HG02678 (cell line): ENCODE measurements around the gene GPC6.

Source experiments
- ATAC-seq: cut with Tn5 transposase; IDR thresholded peaks from one replicate; pipeline ENCODE4 v1.9.1; 2021; ENCODE audit warnings: mild to moderate bottlenecking, moderate library complexity; ENCODE audit not compliant: unreplicated experiment

Gene GPC6

DNA sequence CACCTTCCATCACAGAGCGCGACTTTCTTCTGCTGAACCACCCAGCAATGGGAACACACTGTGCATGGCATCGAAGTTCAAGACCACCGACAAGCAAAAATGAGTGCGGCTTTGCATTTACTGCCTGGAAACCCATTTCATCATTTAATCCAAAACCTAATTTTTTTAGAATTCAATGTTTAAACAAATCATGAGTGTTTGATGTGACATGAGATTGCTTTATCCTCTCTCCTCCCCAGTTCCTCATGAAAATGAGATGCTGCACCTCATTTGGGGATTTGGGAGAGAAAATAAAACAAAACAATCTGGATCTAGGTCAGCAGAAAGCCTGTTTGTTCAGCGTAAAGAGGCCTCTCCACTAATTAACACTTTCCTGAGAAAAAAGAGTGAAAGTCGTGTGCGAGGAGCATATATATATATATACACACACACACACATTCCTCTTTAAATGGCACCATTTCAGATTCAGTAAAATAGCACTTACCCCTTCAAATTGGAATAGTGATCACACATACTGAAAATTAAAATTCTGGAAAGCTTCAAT lies 1126.6 kb downstream of the GPC6 start:
- no peak for ATAC-seq

DNA sequence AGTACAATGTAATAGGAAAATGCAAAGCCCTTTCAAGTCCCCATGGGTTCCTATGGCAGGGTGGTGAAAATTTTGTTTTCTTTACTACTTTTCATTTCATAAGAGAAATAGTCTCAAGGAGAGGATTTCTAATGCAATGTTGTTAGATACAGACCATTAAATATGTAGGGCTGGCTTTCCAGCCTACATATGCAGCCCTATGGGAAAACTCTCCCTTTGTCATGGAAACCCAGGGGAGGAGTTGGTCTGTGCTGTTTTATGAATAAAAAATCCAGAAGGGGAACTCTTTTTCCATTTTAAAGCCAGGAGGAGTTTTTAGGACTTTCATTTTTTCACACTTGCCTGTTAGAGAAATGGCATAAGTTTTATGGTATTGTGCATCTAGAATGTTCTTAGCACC lies 1133.3 kb downstream of the GPC6 start:
- ATAC-seq = no peak

DNA sequence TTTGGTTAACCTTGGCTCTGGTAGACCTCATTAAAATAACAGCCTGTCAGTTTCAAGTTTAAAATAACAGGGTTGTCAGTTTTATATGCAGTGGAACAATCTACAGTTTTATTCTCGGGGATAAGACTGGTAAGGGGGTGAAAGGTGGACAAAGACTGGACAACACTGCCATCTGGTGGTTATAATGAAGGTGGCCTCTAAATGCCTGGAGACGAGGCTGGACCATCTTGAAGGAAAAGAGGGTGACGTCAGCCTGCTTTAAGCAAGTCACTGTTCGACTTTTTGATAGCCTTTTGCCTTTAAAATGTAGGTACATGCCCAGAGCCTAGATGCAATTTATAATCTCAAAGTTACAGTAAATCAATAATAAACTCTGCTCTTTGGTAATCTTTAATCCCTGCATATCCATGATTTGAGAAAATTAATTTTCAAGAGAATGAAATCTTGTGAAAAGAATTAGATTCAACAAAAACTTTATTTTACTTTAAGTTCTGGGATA lies 1135.9 kb downstream of the GPC6 start:
- peak; percentile 98 for ATAC-seq

DNA sequence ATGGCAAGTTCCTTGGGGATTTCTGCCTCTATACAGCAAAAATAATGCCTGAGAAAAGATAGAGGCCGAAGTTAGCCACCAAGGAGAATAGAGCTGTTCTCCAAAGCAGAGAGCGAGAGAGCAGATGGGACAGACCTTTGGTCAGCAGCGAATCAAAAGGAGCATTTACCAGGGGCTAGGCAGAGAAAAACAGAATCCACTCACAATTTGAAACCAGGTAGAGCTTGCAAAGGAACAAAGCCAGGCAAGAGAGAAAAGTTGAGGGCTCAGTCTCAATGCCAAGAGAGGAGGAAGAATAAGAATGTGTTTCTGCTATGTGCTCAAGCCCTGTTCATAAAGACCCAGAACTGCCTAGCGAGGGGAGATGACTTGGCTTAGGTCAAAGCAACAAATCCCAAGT lies 1140.1 kb downstream of the GPC6 start:
- no peak for ATAC-seq

DNA sequence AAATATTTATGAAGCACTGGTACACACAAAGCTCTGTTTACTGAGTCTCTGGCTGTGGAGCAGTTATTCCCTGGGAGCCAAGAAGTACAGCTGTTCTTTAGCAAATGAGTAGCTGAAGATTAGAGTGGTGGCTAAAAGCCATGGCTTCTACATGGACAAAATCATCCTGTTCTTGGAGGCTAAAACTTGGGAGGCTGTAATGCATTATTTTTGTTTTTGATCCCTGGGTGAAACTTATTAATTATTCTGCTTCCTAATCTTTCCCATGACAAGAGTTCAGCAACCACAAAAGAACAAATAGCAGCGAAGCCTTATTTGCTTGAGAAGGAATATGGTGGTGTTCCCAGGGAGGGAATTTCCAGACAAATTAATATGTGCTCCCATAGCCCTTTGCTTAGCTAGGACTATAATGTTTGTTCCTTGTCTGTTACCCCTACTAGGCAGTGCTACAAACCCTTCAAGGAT lies 1143.4 kb downstream of the GPC6 start:
- no peak for ATAC-seq

DNA sequence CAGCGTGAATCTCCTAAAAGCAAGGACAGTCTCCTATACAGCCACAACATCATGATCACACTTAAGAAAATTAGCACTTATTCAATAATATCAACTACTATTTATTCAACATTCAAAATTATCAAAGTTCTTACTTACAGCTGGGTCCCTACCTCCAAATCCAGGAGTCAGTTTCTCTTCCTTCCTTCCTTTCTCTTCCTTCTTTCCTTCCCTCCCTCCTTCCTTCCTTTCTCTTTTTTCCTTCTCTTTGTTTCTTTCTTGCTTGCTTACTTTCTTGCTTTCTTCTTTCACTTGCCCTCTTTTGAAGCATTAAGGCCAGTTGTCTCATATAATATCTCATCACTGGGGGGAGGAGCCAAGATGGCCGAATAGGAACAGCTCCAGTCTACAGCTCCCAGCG lies 1145.2 kb downstream of the GPC6 start:
- ATAC-seq = no peak

DNA sequence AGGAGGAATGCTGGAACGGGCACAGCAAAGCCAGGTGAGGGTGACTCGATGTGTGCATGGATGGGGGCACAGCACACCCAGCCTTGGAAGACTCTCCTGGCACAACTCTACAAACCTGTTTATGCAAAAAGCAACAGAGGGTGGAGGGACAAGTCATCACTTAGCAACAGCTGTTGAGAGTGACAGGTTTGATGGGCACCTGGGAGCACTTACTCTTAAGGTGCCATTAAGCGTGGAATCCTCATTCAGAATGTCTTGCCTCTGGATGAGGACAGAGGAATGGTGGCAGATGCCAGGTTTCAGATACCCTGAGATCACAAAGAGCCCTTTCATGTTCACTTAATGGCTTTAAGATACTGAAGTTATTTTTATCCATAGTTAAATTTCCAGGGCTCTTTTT lies 1155.9 kb downstream of the GPC6 start:
- ATAC-seq = no peak

DNA sequence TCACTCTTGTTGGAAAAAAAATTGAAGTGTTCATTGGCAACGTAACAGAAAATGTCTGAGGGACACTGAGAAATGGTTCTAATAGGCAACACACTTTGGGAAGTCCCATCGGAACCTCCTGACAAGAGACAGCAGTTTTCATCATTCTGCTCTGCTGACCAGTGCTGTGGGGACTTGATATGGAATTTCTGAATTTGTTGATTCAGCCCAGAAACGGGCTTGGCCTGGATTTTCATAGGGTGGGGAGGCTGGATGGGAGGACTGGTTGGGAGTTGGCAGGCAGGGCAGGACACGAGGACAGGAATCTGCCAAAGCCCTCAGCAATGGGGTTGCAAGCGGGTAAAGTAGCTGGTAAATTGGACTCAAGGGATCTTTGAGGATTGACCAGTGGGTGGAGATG lies 1156.4 kb downstream of the GPC6 start:
- no peak for ATAC-seq

DNA sequence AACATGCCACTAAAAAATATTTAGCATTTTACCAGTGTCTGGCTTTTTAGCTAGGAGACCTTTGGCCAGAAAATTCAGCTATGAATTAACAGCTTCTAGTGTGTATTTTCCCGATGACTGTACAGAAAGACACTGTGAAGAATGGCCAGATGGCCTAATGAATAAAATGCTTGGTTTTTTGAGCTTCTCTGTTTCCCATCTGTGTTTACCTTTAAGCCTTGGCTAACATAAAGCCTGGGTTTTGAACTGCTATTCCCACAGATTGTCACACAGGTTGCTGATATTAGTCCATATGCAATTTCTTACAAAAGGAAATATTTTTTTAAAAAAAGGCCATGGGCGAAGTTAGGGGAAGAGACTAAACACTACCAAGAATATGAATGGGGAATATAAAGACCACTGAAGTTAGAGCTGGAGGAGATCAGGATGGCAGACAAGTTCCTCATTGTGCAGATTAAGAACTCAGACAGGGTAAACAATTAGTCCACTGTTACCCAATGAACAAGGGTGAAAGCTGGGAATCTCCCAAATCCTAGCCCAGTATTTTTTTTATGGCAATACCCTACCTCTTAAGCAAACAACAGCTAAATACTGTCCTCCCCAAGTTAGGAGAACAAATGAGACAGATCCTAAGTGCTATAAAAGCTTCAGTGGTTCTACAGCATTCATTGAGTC lies 1157.8 kb downstream of the GPC6 start:
- no peak for ATAC-seq

DNA sequence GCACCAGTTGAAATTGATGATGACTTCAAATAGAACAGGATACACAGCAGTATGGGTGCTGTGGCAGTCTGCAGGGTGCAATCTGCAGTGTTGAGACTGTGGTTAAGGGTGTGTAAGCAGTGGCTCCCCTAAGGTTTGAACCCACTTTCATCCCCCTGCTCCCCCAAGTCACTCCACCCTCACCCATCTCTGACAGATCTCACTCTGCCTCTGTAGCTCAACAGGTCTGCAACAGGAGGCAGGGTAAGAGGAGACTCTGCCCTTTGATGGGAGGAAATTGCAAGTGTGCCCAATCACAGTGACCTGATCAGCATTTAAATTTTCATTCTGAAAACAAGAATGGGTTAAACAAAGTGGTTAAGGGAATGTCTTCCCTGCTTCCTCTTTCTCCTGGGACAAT lies 1160.4 kb downstream of the GPC6 start:
- no peak for ATAC-seq

DNA sequence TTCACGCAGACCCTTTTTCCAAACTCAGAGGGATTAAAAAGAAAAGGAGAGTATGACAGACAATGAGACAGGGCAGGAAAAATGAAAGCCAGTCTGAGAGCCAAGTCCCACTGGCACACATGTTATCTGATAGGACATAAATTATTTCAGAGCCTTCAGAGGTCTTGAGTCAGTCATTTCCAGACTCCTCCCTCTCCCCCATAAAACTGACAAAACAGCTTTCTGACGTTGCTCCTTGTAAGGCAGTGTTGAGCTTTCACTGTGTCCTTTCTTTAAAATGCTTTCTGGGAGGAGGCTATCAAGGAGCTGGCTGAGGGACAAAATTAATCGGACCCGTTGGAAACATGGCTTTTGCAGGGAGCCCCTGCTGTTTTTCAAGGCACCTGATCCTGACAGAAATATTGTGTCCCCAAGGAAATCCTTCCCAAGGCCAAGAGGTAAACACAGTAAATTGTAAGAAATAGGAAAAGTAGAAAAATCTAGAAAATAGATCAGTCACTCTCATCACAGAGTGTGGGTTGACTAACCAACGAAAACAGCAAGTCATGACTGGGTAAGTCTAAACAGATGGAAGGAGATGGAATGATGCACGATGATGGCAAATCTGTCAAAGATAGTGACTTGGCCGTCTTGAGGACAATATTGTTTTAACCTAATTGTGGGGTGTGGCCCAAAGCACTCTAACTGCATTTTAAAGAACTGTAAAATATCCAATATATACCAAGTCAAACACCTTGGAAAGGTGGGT lies 1163.2 kb downstream of the GPC6 start:
- ATAC-seq = no peak

DNA sequence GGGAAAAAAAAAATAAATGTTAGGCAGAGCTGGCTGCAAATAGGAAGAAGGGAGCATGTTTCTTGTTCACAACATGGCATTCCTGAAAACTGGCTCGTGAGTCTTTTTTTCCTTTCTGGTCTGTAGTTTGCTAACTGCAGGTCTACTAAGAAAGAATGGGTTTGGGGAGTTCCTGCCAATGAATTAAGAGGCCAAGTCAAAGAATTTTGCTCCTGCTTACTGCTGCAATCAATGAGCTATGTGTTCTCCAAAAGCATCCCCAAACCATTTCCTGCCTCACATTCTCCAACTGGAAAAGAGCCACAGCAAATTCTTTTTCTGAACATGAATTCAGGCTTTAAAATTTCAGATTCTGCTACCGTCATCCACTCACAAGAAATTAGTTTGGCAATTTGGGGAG lies 1164.3 kb downstream of the GPC6 start:
- no peak for ATAC-seq

DNA sequence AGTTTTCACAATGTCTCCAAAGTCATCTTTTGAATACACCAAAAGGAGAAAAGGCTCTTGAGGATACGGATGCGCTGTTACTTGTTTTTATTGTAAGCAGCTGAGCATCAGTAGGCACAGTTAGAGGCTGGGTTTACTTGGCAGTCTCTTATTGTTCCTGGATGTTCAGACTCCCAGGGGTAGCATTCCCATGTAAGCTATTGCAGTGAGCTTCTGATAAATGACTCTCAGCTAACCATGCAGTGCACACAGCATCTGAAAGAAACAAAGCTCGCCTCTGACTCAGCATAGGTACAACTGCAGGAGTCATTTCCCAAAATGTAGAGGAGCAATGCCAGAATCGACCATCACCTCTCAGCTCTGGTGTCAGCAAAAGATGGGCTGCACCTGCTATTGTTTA lies 1168.1 kb downstream of the GPC6 start:
- ATAC-seq = no peak

DNA sequence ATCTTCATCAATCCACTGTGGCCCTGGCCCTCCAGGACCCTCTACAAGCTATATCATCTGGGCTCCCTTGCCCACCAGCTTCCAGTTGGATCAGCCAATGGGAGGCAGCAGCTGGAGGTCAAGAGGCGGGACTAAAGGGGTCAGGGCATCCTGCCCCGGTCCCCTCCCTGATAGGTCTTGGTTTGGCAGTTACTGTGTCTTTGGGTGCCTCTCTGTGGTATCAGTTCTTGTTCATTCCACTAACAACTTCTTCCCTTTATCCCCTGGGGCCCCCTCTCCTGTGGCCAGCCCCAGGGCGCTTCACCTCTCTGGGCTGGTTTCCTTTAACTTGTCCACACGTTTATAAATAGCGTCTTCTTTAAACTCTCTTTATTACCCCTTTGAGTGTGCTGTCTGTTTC lies 1169.3 kb downstream of the GPC6 start:
- no peak for ATAC-seq

DNA sequence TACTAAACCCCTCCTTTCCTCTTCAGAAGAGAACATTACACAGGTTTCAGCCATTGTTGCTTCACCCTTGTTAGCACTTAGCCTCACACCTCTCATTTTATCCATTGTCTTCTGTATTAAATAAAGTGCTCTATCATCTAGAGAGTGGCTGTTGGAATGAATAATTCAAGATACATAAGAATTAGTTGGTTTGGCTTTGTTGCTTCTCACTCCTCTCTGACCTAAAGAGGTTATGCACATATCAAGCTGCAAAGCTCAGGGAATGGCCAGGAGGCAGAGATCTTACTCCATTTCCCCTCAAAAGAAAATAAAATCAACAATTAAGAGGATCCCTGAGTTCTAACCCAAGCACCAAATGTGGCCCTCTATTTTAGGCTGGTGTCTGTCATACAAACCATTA lies 1173.2 kb downstream of the GPC6 start:
- ATAC-seq = no peak

DNA sequence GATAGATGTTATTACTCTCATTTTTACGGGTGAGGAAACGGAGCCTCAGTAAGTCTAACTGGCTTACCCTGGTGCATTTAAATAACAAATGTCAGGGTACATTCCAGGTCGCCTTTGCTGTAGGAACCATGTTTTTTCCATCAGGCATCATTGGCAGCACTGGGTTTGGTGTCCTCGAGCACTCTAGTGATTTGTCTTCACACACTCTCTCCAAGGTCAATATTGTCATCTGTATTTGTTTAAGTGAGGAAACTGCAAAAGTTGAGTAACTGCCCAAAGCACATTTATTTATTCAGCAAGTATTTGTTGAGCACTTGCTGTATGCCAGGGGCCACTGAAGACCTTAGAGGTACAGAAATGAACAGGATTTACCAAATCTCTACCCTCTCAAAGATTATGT lies 1174.3 kb downstream of the GPC6 start:
- ATAC-seq = no peak

DNA sequence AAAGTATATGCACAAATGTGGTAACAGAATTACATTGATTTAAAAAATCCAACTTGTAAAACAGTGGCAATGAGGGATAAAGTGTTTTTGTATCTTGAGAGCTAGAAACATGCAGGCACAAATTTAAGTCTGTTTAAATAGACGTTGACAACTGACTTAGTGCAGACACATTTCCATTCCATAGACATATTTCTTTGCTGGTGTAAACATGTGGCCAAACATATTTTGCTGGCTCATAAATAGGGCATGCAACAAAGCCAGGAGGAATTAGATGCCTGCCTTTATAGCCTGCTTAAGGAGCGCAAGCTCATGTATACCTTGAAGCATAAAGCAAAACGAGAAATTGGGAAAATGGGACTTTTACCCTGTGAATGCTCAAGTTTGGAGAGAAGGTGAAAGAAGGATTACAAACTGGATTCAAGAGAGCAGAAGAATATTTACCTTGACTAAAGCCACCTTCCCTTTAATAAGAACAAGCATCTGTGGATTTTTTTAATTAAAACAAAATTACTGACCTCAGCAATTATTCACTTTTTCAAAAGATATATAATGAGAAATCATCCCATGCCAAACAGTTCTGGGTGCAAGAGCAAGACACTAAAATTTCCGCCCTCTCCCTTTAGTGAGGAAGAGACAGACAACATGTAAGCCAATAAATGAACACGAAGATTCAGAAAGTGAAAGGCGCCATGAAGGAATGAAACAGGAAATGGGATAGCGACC lies 1181.9 kb downstream of the GPC6 start:
- ATAC-seq = no peak

DNA sequence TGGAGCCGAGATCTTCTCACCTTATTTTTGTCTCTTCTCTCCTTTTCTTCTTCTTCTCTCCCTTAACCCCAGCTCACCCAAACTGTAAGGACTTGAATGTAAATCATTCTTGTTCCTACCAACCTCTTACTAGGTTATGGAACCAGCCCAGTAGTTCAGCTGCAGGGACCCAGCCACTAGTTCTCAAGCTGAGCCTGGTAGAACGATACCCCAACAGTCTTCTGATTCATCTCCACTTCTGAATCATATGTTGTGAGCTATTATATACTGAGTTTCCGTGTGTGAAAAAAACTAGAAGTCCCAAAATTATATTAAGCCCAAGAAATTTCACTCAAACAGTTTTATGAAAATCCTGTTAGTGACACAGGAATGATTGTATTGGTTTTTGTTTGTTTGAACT lies 1185.1 kb downstream of the GPC6 start:
- ATAC-seq = no peak

DNA sequence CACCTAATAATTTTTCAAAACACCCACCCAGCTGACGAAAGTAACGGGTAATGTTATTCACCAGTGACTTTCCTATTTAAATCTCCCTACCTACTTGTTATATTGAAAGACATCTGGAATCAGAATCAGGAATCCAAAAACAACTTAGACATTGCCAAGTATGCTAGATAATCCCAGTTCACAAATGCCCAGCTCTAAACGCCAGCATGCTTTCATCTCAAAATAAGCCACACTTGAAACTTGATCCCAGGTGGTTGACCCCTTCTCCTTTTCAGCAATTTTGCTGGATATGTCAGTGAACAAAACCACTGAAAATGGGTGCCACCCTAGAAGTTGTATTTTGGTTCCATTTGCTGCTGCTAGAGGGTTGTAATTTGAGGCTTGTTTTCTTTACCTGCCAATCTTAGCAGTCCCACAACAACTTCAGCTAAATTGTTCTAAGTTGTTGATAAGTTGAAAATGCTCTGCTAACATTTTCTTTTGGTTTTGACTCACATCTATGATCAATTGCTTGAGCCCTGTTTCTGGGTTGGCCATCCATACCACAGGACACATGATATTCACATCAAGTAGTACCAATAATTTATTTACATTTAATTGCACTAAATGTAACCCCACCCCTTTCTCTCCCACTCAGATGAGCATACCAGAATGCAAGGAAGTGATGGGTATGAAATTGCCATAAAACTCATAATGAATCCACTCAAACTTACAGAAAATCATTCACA lies 1186.4 kb downstream of the GPC6 start:
- no peak for ATAC-seq

DNA sequence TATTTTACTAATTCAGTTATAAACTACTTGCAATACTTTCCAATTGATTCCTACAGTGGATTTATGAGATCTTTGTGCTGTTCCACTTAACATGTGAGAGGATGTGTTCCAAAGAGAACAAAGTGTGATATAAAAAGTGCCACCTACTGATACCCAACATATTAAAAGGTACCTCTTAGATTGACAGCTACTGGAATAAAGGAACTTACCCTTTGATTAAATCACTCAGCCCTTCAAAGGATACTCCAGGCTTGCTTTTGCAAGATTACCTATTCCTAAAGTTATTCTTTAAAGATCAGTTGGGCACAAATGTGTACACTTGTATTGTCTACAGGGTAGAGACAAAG lies 1187.0 kb downstream of the GPC6 start:
- no peak for ATAC-seq

DNA sequence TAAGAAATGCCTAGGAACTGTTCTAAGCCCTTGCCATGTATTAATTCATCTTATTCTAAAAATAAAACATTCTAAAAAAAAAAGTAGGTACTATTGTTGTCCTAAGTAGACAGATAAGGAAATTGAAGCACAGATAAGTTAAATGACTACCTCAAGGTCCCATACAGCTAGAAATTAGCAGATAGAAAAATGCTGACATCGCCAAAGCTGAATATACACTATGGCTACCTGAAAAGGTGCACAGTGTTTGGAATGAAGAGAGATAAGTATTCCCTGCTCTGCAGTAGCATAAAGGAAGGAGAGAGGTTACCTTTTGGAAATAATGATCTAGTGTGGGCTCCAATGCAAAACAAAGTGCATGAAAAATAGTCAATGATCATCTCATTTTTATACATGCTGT lies 1187.5 kb downstream of the GPC6 start:
- ATAC-seq = no peak
